Neural progenitor cell (in vitro differentiated cells): ENCODE data around the gene EPB41L4B.

Experiments used
- EZH2 ChIP-seq: fragments of 200-600 bp; sonication (generic); IDR thresholded peaks from 2 replicates; pipeline ENCODE4 v1.6.1; 2017; ENCODE audit warnings: antibody characterized with exemption, mild to moderate bottlenecking, moderate library complexity
- EZH2phosphoT487 ChIP-seq: fragments of 200-600 bp; sonication (generic); IDR thresholded peaks from 2 replicates; pipeline ENCODE4 v1.6.1; 2017; ENCODE audit warnings: antibody characterized with exemption
- TF ChIP-seq, protein P1 (sequence below): fragments of 200-600 bp; sonication (generic); IDR thresholded peaks from 2 replicates; pipeline ENCODE4 v1.5.1; 2017; ENCODE audit warnings: antibody characterized with exemption, mild to moderate bottlenecking

DNA sequence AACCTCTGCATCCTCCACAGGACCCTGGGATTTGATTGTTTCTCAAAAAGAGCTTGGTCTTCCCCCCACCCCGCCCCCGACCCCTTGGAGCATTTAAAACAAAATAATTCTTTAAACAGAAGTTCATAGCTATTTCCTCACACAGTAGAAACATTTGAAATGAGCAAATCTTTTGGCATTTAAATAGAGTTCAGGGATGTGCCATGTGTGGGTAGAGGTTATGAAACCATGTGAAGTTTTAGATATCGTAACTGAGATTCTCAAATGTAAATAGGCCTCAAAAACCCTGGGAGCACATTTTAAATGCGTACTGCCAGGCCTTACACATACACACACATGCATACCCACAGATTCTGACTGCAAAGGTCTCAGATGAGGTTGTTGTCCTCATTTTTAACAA lies 66.5 kb downstream of the EPB41L4B start:
- TF ChIP-seq EZH2phosphoT487 (no peak), EZH2 (no peak)
- TF ChIP-seq, protein P1, sequence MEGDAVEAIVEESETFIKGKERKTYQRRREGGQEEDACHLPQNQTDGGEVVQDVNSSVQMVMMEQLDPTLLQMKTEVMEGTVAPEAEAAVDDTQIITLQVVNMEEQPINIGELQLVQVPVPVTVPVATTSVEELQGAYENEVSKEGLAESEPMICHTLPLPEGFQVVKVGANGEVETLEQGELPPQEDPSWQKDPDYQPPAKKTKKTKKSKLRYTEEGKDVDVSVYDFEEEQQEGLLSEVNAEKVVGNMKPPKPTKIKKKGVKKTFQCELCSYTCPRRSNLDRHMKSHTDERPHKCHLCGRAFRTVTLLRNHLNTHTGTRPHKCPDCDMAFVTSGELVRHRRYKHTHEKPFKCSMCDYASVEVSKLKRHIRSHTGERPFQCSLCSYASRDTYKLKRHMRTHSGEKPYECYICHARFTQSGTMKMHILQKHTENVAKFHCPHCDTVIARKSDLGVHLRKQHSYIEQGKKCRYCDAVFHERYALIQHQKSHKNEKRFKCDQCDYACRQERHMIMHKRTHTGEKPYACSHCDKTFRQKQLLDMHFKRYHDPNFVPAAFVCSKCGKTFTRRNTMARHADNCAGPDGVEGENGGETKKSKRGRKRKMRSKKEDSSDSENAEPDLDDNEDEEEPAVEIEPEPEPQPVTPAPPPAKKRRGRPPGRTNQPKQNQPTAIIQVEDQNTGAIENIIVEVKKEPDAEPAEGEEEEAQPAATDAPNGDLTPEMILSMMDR = no peak
